Mucosa of rectum (tissue), 2 donors: ENCODE measurements around the gene PGLYRP3.
A peak's percentile ranks its signal among the peaks of the same experiment; 100 is the strongest.

Experiments used
- H3K27ac ChIP-seq, 2 donors: one replicate each; pipeline ENCODE4 v1.7.0; 2013; ENCODE audit warnings: inconsistent platforms in 2 of 2, low read depth in 2 of 2, low read length in 2 of 2
- H3K27me3 ChIP-seq, 2 donors: one replicate each; pipeline ENCODE4 v1.7.0; 2013; ENCODE audit warnings: low read length in 2 of 2; ENCODE audit not compliant: control insufficient read depth in 2 of 2, insufficient read depth in 2 of 2
- H3K36me3 ChIP-seq, 2 donors: one replicate each; pipeline ENCODE4 v1.7.0; 2013; ENCODE audit warnings: low read length in 2 of 2; ENCODE audit not compliant: control insufficient read depth in 2 of 2, insufficient read depth in 2 of 2
- H3K4me1 ChIP-seq, 2 donors: one replicate each; pipeline ENCODE4 v1.7.0; 2013; ENCODE audit warnings: low read length in 2 of 2, mild to moderate bottlenecking in 1 of 2; ENCODE audit not compliant: control insufficient read depth in 2 of 2, insufficient read depth in 2 of 2
- H3K4me3 ChIP-seq, 2 donors: one replicate each; pipeline ENCODE4 v1.7.0; 2013; ENCODE audit warnings: low read length in 2 of 2
- H3K9ac ChIP-seq, 2 donors: one replicate each; pipeline ENCODE4 v1.7.0; 2013; ENCODE audit warnings: low read length in 2 of 2, low read depth in 1 of 2, mild to moderate bottlenecking in 1 of 2
- H3K9me3 ChIP-seq, 2 donors: one replicate each; pipeline ENCODE4 v1.7.0; 2013; ENCODE audit warnings: low read length in 2 of 2; ENCODE audit not compliant: control insufficient read depth in 2 of 2
- donor health status: healthy.
- donor health status: Normal muscosa, but diverticular disease.

The PGLYRP3 gene

GRCh38 chr1:153312570-153313186 lies at the start of gene PGLYRP3:
Gene PGLYRP3 (minus strand): TSS chr1:153312952. CDS start chr1:153310665, 2,287 bp downstream.
- H3K9ac ChIP-seq = no peak within 1 kb of the TSS
- no peaks in the 10 kb centered on the region for H3K27me3 ChIP-seq
- H3K4me1 ChIP-seq = no peaks in the 10 kb centered on the region
- H3K36me3 ChIP-seq = no peaks in the 10 kb centered on the region
- H3K27ac ChIP-seq = no peak within 1 kb of the TSS
- no peak within 1 kb of the TSS for H3K4me3 ChIP-seq
- H3K9me3 ChIP-seq = no peaks in the 10 kb centered on the region

GRCh38 chr1:153362187-153362775 lies 49.5 kb upstream of the PGLYRP3 start:
- Histone ChIP-seq H3K4me3 (no peak overlapping the region), H3K27me3 (no peaks in the 10 kb centered on the region), H3K9ac (no peak overlapping the region), H3K9me3 (no peaks in the 10 kb centered on the region), H3K36me3 (no peaks in the 10 kb centered on the region), H3K4me1 (peaks cover 0 to 8% of the 10 kb centered on the region in 2 donors), H3K27ac (no peak overlapping the region)

GRCh38 chr1:153361480-153362109 lies 48.8 kb upstream of the PGLYRP3 start:
- Histone ChIP-seq H3K9ac (no peak overlapping the region), H3K27ac (no peak overlapping the region), H3K27me3 (no peaks in the 10 kb centered on the region), H3K9me3 (no peaks in the 10 kb centered on the region), H3K4me3 (no peak overlapping the region), H3K36me3 (no peaks in the 10 kb centered on the region), H3K4me1 (peaks cover 0 to 8% of the 10 kb centered on the region in 2 donors)

GRCh38 chr1:153360592-153361479 lies 48.1 kb upstream of the PGLYRP3 start:
- Histone ChIP-seq H3K4me3 (no peak overlapping the region), H3K9me3 (no peaks in the 10 kb centered on the region), H3K9ac (no peak overlapping the region), H3K4me1 (peaks cover 0 to 8% of the 10 kb centered on the region in 2 donors), H3K27ac (no peak overlapping the region), H3K36me3 (no peaks in the 10 kb centered on the region), H3K27me3 (no peaks in the 10 kb centered on the region)

- H3K27me3 ChIP-seq = no peaks in the 10 kb centered on the region
- H3K9ac ChIP-seq = no peak overlapping the region
- H3K9me3 ChIP-seq = no peaks in the 10 kb centered on the region
- no peak overlapping the region for H3K4me3 ChIP-seq
- peaks cover 0 to 8% of the 10 kb centered on the region in 2 donors for H3K4me1 ChIP-seq
- no peak overlapping the region for H3K27ac ChIP-seq
- H3K36me3 ChIP-seq = no peaks in the 10 kb centered on the region
These were observed 47.4 kb upstream of the PGLYRP3 start for GRCh38 chr1:153360190-153360589.

GRCh38 chr1:153359241-153359640 lies 46.5 kb upstream of the PGLYRP3 start:
- H3K27me3 ChIP-seq = no peaks in the 10 kb centered on the region
- no peaks in the 10 kb centered on the region for H3K36me3 ChIP-seq
- H3K9ac ChIP-seq = no peak overlapping the region
- H3K27ac ChIP-seq = no peak overlapping the region
- no peaks in the 10 kb centered on the region for H3K9me3 ChIP-seq
- peaks cover 0 to 8% of the 10 kb centered on the region in 2 donors for H3K4me1 ChIP-seq
- no peak overlapping the region for H3K4me3 ChIP-seq

GRCh38 chr1:153358691-153358975 lies 45.9 kb upstream of the PGLYRP3 start:
- Histone ChIP-seq H3K9me3 (no peaks in the 10 kb centered on the region), H3K9ac (no peak overlapping the region), H3K27me3 (peaks cover 0 to 3% of the 10 kb centered on the region in 2 donors), H3K36me3 (no peaks in the 10 kb centered on the region), H3K27ac (peak overlapping the region in 1 of 2 donors; percentile 23), H3K4me3 (peak overlapping the region in 1 of 2 donors; percentile 22), H3K4me1 (peaks cover 0 to 8% of the 10 kb centered on the region in 2 donors)

- H3K9me3 ChIP-seq = no peaks in the 10 kb centered on the region
- no peak within 1 kb of the TSS for H3K9ac ChIP-seq
- no peaks in the 10 kb centered on the region for H3K36me3 ChIP-seq
- peaks cover 0 to 8% of the 10 kb centered on the region in 2 donors for H3K4me1 ChIP-seq
- peak within 1 kb of the TSS in 1 of 2 donors; percentile 22 for H3K4me3 ChIP-seq
- peak within 1 kb of the TSS in 1 of 2 donors; percentile 23 for H3K27ac ChIP-seq
- peaks cover 0 to 3% of the 10 kb centered on the region in 2 donors for H3K27me3 ChIP-seq
These were observed 45.3 kb upstream of the PGLYRP3 start, which contains the start of gene S100A9 for GRCh38 chr1:153357853-153358690. Gene S100A9 (plus strand): TSS chr1:153357854. CDS start chr1:153358284, 430 bp downstream.

- no peak overlapping the region for H3K9ac ChIP-seq
- peaks cover 0 to 3% of the 10 kb centered on the region in 2 donors for H3K27me3 ChIP-seq
- no peak overlapping the region for H3K4me3 ChIP-seq
- no peaks in the 10 kb centered on the region for H3K9me3 ChIP-seq
- no peak overlapping the region for H3K27ac ChIP-seq
- no peaks in the 10 kb centered on the region for H3K36me3 ChIP-seq
- peaks cover 0 to 8% of the 10 kb centered on the region in 2 donors for H3K4me1 ChIP-seq
These were observed 44.5 kb upstream of the PGLYRP3 start for GRCh38 chr1:153357076-153357852.
